GM20000 (cell line): ENCODE measurements around the gene MAP2K2.
A peak's percentile ranks its signal among the peaks of the same experiment; 100 is the strongest.

ENCODE experiments used
- DNase-seq: peaks from one replicate; pipeline ENCODE4 v3.0.0; 2012; ENCODE audit warnings: low spot score
- TF ChIP-seq, protein P1 (sequence below): IDR thresholded peaks from 2 replicates; pipeline ENCODE4 v1.5.1; 2012; ENCODE audit warnings: mild to moderate bottlenecking, control low read depth; ENCODE audit errors: extremely low read depth, missing control alignments

MAP2K2 gene

DNA sequence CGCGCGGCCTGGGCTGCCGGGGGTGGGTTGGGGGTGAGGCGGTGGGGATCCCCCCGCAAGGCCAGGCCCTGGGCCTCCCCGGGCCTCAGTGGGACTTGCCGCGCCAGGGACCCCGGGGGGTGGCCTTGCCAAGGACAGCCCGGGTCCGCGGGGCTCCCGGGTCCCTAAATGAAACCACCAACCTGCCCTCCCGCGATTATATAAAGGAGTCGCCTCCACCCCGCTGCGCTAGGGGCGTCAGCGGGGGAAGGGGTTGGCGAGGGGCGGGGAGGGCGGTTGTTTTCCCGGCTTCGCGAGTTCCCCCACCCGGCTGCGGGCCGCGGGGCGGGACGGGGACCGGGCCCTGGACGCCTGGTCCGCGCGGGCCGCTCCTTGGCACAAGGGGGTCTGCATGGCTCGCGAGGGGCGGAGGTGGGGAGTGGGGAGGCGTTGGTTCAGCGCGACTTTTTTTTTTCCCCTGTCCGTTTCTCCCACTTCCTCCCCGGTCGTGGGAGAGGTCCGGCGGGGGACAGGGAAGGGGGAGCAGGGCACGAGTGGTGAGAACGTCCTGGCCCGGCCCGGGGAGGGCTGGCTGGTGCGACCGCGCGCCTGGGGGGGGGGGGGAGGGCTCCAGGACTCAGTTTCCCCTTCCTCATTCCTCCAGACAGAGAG, 56.4 kb downstream of the MAP2K2 start:
- peak; percentile 73 for DNase-seq
- TF ChIP-seq, protein P1, sequence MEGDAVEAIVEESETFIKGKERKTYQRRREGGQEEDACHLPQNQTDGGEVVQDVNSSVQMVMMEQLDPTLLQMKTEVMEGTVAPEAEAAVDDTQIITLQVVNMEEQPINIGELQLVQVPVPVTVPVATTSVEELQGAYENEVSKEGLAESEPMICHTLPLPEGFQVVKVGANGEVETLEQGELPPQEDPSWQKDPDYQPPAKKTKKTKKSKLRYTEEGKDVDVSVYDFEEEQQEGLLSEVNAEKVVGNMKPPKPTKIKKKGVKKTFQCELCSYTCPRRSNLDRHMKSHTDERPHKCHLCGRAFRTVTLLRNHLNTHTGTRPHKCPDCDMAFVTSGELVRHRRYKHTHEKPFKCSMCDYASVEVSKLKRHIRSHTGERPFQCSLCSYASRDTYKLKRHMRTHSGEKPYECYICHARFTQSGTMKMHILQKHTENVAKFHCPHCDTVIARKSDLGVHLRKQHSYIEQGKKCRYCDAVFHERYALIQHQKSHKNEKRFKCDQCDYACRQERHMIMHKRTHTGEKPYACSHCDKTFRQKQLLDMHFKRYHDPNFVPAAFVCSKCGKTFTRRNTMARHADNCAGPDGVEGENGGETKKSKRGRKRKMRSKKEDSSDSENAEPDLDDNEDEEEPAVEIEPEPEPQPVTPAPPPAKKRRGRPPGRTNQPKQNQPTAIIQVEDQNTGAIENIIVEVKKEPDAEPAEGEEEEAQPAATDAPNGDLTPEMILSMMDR, result no peak

DNA sequence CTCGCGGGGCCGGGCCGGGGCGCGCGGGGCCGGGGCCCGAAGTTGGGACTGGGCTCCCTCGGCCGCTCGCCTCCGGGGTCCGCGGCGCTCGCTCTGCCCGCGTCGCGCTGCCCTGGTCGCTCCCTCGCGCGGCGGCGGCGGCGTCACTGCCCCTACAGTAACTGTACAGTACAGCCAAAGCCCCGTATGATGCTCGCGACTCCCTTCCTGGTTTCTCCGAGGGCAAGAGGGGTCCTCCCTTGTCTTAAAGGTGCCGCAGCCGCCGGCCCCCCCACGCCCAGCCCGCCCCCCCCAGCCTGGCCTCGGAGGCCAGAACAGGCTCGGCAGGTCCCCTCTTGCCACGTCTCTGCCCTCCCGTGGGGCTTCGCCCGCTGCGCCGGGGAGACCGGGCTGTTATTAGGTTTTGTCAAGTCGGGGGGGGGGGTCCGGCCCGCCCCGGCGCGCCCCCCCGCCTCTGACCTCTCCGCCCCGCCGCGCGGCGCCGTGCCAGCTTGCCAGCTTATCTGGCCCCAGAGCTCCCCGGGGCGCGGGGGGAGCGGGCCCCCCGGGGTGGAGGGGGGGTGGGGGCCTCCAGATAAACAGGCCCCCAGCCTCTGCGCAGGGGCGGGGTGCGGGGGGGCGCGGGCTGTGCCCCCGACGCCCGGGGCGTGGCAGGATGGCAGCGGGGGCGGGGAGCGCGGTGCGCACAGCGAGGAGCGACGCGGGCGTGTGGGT, 57.1 kb downstream of the MAP2K2 start, which contains the start of gene ZBTB7A:
Gene ZBTB7A, minus strand, starts transcription at position 218 of the 714 bp plus-strand sequence. CDS start 11,667 bp downstream, outside the sequence.
- TF ChIP-seq, protein P1, result no peak
- DNase-seq, result peak; percentile 87

DNA sequence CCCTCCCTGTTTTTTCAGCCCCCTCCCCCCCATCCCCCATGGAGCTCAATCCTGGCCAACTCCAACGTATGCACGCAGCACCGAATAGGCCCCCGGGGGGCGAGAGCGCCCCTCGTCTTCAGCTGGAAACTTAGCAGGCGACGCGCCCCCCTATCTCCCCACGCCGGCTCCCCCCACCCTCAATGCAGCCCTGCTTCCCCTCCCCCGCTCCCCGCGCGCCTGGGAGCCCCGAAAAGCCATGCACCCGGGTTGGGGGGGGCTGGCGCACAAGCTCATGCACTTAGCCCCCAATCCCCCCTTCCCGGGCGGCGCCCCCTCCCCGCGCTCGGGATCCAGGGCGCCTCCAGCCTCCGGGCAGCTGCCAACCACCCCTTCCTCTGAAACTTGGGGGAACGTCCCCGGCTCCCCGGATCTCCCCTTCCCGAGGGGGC, 57.7 kb downstream of the MAP2K2 start:
- TF ChIP-seq, protein P1, result no peak
- no peak for DNase-seq

DNA sequence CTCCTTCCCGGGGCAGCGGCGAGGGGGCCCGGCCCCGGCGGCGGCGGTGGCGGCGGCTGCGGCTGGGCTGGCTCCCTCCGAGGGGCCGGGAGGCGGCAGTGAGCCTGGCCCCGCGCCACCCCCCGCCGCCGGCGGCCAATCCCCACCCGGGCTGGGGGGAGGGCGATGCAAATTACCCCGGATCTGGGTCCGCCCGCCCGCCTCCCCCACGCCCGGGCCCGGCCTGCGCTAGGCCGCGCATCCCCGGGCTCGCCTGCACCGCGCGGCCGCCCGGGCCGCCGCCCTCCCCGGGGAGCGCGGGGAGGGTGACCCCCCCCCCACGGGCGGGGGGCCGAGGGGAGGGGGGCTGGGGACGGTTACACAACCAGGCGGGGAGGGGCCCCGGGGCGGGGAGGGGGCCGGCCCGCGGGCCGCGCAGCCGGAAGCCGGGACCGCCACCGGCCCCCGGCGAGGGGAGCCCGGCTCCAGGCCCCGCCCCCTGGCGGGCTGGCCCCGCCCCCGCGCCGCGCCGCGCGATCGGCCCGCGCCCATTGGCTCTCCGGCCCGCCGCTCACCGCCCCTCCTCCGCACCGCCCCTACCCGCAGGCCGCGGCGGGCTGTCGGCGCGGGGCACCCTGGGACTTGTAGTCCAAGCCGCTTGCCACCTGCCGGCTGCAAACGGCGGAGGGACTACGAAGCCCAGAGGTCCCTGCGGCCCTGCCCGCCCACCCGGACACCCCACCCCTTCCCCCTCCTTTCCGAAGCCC, 58.3 kb downstream of the MAP2K2 start:
- TF ChIP-seq, protein P1, result no peak
- DNase-seq, result peak; percentile 100

DNA sequence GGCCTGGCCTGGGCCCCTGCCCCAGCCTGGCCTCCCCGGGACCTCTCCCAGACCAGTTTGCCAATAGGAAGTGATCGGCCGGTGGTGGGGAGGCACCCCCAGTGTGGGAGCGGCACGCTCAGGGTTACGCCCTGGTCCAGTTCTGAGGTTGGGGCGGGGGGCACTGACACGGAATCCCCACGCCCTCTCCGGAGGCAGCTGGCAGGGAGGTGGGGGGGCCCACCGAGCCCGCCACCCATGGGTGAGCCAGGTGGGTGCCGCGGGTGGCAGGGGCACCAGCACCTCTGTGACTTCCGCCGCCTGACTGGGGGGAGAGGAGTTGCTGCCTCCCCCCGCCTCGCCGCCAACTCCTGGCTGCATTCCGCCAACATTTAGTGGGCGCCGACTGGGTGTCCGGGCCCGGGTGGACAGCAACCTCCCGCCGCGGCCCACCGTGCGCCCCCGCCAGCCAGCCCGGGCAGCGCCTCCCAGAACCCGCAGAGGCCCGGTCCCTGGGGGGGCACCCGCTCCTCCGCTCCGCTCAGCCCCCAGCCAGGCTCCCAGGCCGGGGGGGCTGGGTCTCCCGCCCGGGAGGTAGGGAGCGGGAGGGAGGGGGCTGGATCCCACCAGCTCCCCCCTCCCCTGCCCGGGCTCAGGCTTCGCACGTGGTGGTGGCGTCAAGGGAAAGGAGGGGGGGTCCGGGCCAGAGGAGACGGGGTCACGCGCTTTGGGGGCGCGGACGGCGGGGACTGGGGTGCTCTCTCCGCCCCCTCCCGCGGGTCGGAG, 59.2 kb downstream of the MAP2K2 start:
- DNase-seq, result peak; percentile 69
- TF ChIP-seq, protein P1, result no peak

DNA sequence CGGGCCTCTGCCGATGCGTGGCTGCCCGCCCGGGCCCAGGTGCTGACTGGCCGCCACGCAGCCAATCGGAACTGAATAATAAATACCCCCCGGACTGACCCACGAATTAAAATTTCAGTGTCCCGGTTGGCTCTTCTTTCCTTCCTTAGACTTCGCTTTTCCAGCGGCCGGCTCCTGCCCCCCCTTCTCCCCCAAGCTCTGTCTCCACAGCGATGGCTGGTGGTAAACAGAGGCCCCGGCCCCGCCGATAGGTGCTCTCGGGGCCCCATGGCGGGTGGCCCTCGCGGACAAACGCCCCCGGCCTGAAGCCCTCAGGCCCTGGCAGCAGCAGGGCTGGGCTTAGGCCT, 59.8 kb downstream of the MAP2K2 start:
- no peak for DNase-seq
- TF ChIP-seq, protein P1, result no peak
